SK-N-SH treated with all-trans-retinoic acid at 6 μM for 48 hours (cell line): ENCODE measurements around the gene HABP2.

Experiments used
- ATAC-seq: fragments of 200-7000 bp; cut with Tn5 transposase; 3 replicates; pipeline ENCODE4 v1.9.1; 2020; ENCODE audit warnings: mild to moderate bottlenecking, moderate library complexity
- ARNTL ChIP-seq: fragments of 450-650 bp; formaldehyde crosslinking; IDR thresholded peaks from 2 replicates; pipeline ENCODE4 v1.5.0; 2020; ENCODE audit warnings: low read depth, mild to moderate bottlenecking, moderate library complexity, borderline replicate concordance
- BACH2 ChIP-seq: fragments of 250-450 bp; sonication (Bioruptor Pico); IDR thresholded peaks from 2 replicates; pipeline ENCODE4 v1.9.0; 2021; ENCODE audit warnings: mild to moderate bottlenecking, borderline replicate concordance
- CREB5 ChIP-seq: fragments of 250-450 bp; sonication (Bioruptor Pico); IDR thresholded peaks from 2 replicates; pipeline ENCODE4 v1.5.1; 2020; ENCODE audit warnings: low read depth, mild to moderate bottlenecking, moderate library complexity
- CSDC2 ChIP-seq: fragments of 250-450 bp; sonication (Bioruptor Pico); IDR thresholded peaks from 2 replicates; pipeline ENCODE4 v1.5.0; 2020; ENCODE audit warnings: mild to moderate bottlenecking, moderate library complexity
- CSRNP3 ChIP-seq: fragments of 250-450 bp; sonication (Bioruptor Pico); IDR thresholded peaks from 2 replicates; pipeline ENCODE4 v1.5.1; 2021; ENCODE audit warnings: mild to moderate bottlenecking, moderate library complexity
- ESRRG ChIP-seq: fragments of 250-450 bp; sonication (Bioruptor Pico); IDR thresholded peaks from 2 replicates; pipeline ENCODE4 v1.6.1; 2021; ENCODE audit warnings: mild to moderate bottlenecking
- GLIS3 ChIP-seq: fragments of 250-450 bp; sonication (Bioruptor Pico); IDR thresholded peaks from 2 replicates; pipeline ENCODE4 v1.5.0; 2020; ENCODE audit warnings: mild to moderate bottlenecking, moderate library complexity
- ISL1 ChIP-seq: fragments of 250-450 bp; sonication (Bioruptor Pico); IDR thresholded peaks from 2 replicates; pipeline ENCODE4 v2.1.2; 2022; ENCODE audit warnings: mild to moderate bottlenecking, moderate library complexity
- OSR1 ChIP-seq: fragments of 250-450 bp; sonication (Bioruptor Pico); IDR thresholded peaks from 2 replicates; pipeline ENCODE4 v1.8.0; 2022; ENCODE audit warnings: moderate library complexity, mild to moderate bottlenecking, inconsistent platforms
- PPARA ChIP-seq: fragments of 250-450 bp; sonication (Bioruptor Pico); IDR thresholded peaks from 2 replicates; pipeline ENCODE4 v1.5.0; 2020; ENCODE audit warnings: mild to moderate bottlenecking, borderline replicate concordance
- RARB ChIP-seq: fragments of 250-450 bp; sonication (Bioruptor Pico); IDR thresholded peaks from 2 replicates; pipeline ENCODE4 v1.8.0; 2021; ENCODE audit warnings: mild to moderate bottlenecking, moderate library complexity
- SNAI2 ChIP-seq: fragments of 250-450 bp; sonication (Bioruptor Pico); IDR thresholded peaks from 2 replicates; pipeline ENCODE4 v1.5.0; 2020; ENCODE audit warnings: mild to moderate bottlenecking, moderate library complexity
- TCF4 ChIP-seq: fragments of 250-450 bp; sonication (Bioruptor Pico); IDR thresholded peaks from 2 replicates; pipeline ENCODE4 v1.8.0; 2021; ENCODE audit warnings: mild to moderate bottlenecking, moderate library complexity, borderline replicate concordance
- TOX ChIP-seq: fragments of 250-450 bp; sonication (Bioruptor Pico); IDR thresholded peaks from 2 replicates; pipeline ENCODE4 v1.8.0; 2021; ENCODE audit warnings: mild to moderate bottlenecking, moderate library complexity, borderline replicate concordance
- ZC3H10 ChIP-seq: fragments of 250-450 bp; sonication (Bioruptor Pico); IDR thresholded peaks from 2 replicates; pipeline ENCODE4 v1.5.1; 2021; ENCODE audit warnings: mild to moderate bottlenecking, moderate library complexity
- ZFP3 ChIP-seq: fragments of 250-450 bp; sonication (Bioruptor Pico); IDR thresholded peaks from 2 replicates; pipeline ENCODE4 v1.5.0; 2020; ENCODE audit warnings: mild to moderate bottlenecking, moderate library complexity
- ZNF565 ChIP-seq: fragments of 450-650 bp; formaldehyde crosslinking; conservative IDR thresholded peaks from 2 replicates; pipeline ENCODE4 v1.5.0; 2020; ENCODE audit warnings: low read depth, mild to moderate bottlenecking, moderate library complexity
- ZNF70 ChIP-seq: fragments of 450-650 bp; formaldehyde crosslinking; IDR thresholded peaks from 2 replicates; pipeline ENCODE4 v1.5.0; 2020; ENCODE audit warnings: mild to moderate bottlenecking, moderate library complexity
- ZNF8 ChIP-seq: fragments of 450-650 bp; formaldehyde crosslinking; IDR thresholded peaks from 2 replicates; pipeline ENCODE4 v1.5.0; 2020; ENCODE audit warnings: mild to moderate bottlenecking, moderate library complexity
- TF ChIP-seq, protein P1 (sequence below): fragments of 250-450 bp; sonication (Bioruptor Pico); IDR thresholded peaks from 2 replicates; pipeline ENCODE4 v1.5.0; 2020; ENCODE audit warnings: mild to moderate bottlenecking, moderate library complexity
- TF ChIP-seq, protein P2 (sequence below): fragments of 250-450 bp; sonication (Bioruptor Pico); IDR thresholded peaks from 2 replicates; pipeline ENCODE4 v1.8.0; 2020; ENCODE audit warnings: mild to moderate bottlenecking, moderate library complexity, borderline replicate concordance

The HABP2 gene

GRCh38 chr10:113517165-113517900, 35.5 kb upstream of the HABP2 start:
- ATAC-seq = no peak

DNA sequence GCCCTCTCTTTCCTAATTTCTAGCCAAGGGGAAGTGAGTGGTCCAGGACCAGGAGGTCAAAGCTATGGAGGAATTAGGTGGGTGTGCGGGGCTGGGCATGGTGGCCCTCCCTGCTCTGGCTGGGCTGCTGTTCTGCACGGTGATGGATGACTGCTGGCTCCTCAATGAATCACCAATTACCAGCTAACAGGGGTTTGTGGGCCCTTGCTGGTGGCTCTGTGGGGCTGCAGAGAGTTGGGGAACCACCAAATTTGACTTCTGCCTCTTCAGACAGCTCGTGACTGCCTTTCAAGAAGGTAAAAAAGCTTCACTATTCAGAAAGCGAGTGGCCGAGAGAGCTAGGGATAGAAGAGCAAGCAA, 35.0 kb upstream of the HABP2 start:
- ATAC-seq = peak; percentile 13; the same call in 1 of the 3 replicates
- TF ChIP-seq RARB (CRISPR knock-in tag) (no peak), ZNF8 (CRISPR knock-in tag) (no peak)
- TF ChIP-seq, protein P1, sequence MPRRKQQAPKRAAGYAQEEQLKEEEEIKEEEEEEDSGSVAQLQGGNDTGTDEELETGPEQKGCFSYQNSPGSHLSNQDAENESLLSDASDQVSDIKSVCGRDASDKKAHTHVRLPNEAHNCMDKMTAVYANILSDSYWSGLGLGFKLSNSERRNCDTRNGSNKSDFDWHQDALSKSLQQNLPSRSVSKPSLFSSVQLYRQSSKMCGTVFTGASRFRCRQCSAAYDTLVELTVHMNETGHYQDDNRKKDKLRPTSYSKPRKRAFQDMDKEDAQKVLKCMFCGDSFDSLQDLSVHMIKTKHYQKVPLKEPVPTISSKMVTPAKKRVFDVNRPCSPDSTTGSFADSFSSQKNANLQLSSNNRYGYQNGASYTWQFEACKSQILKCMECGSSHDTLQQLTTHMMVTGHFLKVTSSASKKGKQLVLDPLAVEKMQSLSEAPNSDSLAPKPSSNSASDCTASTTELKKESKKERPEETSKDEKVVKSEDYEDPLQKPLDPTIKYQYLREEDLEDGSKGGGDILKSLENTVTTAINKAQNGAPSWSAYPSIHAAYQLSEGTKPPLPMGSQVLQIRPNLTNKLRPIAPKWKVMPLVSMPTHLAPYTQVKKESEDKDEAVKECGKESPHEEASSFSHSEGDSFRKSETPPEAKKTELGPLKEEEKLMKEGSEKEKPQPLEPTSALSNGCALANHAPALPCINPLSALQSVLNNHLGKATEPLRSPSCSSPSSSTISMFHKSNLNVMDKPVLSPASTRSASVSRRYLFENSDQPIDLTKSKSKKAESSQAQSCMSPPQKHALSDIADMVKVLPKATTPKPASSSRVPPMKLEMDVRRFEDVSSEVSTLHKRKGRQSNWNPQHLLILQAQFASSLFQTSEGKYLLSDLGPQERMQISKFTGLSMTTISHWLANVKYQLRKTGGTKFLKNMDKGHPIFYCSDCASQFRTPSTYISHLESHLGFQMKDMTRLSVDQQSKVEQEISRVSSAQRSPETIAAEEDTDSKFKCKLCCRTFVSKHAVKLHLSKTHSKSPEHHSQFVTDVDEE (CRISPR knock-in tag) = no peak

More at GRCh38 chr10:113517165-113517900, 35.5 kb upstream of the HABP2 start:
- TF ChIP-seq ESRRG (CRISPR knock-in tag) = no peak
- TF ChIP-seq CSDC2 = no peak
- TF ChIP-seq, protein P2, sequence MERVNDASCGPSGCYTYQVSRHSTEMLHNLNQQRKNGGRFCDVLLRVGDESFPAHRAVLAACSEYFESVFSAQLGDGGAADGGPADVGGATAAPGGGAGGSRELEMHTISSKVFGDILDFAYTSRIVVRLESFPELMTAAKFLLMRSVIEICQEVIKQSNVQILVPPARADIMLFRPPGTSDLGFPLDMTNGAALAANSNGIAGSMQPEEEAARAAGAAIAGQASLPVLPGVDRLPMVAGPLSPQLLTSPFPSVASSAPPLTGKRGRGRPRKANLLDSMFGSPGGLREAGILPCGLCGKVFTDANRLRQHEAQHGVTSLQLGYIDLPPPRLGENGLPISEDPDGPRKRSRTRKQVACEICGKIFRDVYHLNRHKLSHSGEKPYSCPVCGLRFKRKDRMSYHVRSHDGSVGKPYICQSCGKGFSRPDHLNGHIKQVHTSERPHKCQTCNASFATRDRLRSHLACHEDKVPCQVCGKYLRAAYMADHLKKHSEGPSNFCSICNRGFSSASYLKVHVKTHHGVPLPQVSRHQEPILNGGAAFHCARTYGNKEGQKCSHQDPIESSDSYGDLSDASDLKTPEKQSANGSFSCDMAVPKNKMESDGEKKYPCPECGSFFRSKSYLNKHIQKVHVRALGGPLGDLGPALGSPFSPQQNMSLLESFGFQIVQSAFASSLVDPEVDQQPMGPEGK (CRISPR knock-in tag) = no peak

- no peak for ATAC-seq
- TF ChIP-seq ZNF565 (CRISPR knock-in tag) = no peak
- no peak for TF ChIP-seq TOX (CRISPR knock-in tag)
- no peak for TF ChIP-seq SNAI2 (CRISPR knock-in tag)
- no peak for TF ChIP-seq ZC3H10 (CRISPR knock-in tag)
- no peak for TF ChIP-seq OSR1 (CRISPR knock-in tag)
- no peak for TF ChIP-seq CSRNP3 (CRISPR knock-in tag)
- no peak for TF ChIP-seq PPARA (CRISPR knock-in tag)
- TF ChIP-seq, protein P1 (CRISPR knock-in tag) = no peak
- no peak for TF ChIP-seq ARNTL
- TF ChIP-seq, protein P2 (CRISPR knock-in tag) = no peak
- TF ChIP-seq GLIS3 = no peak
- TF ChIP-seq ZNF8 (CRISPR knock-in tag) = no peak
- TF ChIP-seq CREB5 (CRISPR knock-in tag) = no peak
- TF ChIP-seq ZNF70 (CRISPR knock-in tag) = no peak
- TF ChIP-seq ISL1 (CRISPR knock-in tag) = no peak
- TF ChIP-seq TCF4 = no peak
- no peak for TF ChIP-seq ESRRG (CRISPR knock-in tag)
- no peak for TF ChIP-seq ZFP3 (CRISPR knock-in tag)
- no peak for TF ChIP-seq BACH2 (CRISPR knock-in tag)
- no peak for TF ChIP-seq CSDC2
These were observed 34.4 kb upstream of the HABP2 start for GRCh38 chr10:113518415-113518814.
